NCI-H345 (cell line): ENCODE measurements around the gene CCDC92B.

Source experiments
- DNase-seq: peaks from one replicate; lab custom pipeline; 2025; lab: John Stamatoyannopoulos, UW

The CCDC92B gene

GRCh38 chr17:2778489-2778888 is 29.0 kb upstream of the CCDC92B start:
- DNase-seq = no peak

- DNase-seq = peak; percentile 21
Measured at GRCh38 chr17:2777242-2777867, 27.9 kb upstream of the CCDC92B start.

- peak; percentile 66 for DNase-seq
Measured at GRCh38 chr17:2776589-2777241, 27.3 kb upstream of the CCDC92B start.

- DNase-seq = no peak
Measured at GRCh38 chr17:2775206-2775605, 25.8 kb upstream of the CCDC92B start.

GRCh38 chr17:2770129-2770528 is 20.7 kb upstream of the CCDC92B start:
- no peak for DNase-seq

- no peak for DNase-seq
Measured at GRCh38 chr17:2758870-2759269, 9.4 kb upstream of the CCDC92B start.

GRCh38 chr17:2755891-2756724 is 6.7 kb upstream of the CCDC92B start:
- DNase-seq = peak; percentile 7

GRCh38 chr17:2751491-2751890 is 2.0 kb upstream of the CCDC92B start:
- DNase-seq = no peak

- DNase-seq = no peak
Measured at GRCh38 chr17:2750721-2751120, 1.3 kb upstream of the CCDC92B start.

- peak; percentile 43 for DNase-seq
Measured at GRCh38 chr17:2749784-2750181, 331 bp upstream of the CCDC92B start.

- no peak for DNase-seq
Measured at GRCh38 chr17:2745317-2746037, 4.0 kb downstream of the CCDC92B start.

- DNase-seq = no peak
Measured at GRCh38 chr17:2737693-2738092, 11.8 kb downstream of the CCDC92B start.

GRCh38 chr17:2736956-2737355 is 12.5 kb downstream of the CCDC92B start:
- no peak for DNase-seq

- DNase-seq = no peak
Measured at GRCh38 chr17:2735896-2736295, 13.6 kb downstream of the CCDC92B start.

- DNase-seq = no peak
Measured at GRCh38 chr17:2734939-2735338, 14.5 kb downstream of the CCDC92B start.

GRCh38 chr17:2731807-2732206 is 17.6 kb downstream of the CCDC92B start:
- DNase-seq = no peak

GRCh38 chr17:2730764-2731353 is 18.6 kb downstream of the CCDC92B start:
- DNase-seq = no peak

- no peak for DNase-seq
Measured at GRCh38 chr17:2724784-2725164, 24.7 kb downstream of the CCDC92B start.

- no peak for DNase-seq
Measured at GRCh38 chr17:2723997-2724783, 25.3 kb downstream of the CCDC92B start.

GRCh38 chr17:2723505-2723996 is 25.9 kb downstream of the CCDC92B start:
- no peak for DNase-seq

- DNase-seq = no peak
Measured at GRCh38 chr17:2722611-2723010, 26.8 kb downstream of the CCDC92B start.
